Pancreas (tissue), 10 donors: Measurements from ENCODE around the gene NKAP. TPM values are rescaled to one million over a fixed set of nuclear protein-coding genes. Genes with fewer than 3 reads are reported as not detected.
A peak's percentile ranks its signal among the peaks of the same experiment; 100 is the strongest.

Experiments
- ATAC-seq, 4 donors: fragments of 200-7000 bp; cut with Tn5 transposase; one replicate each; pipeline versions ENCODE4 v1.8.0 to v1.9.1; 2020; ENCODE audit warnings: mild to moderate bottlenecking in 4 of 4, moderate library complexity in 4 of 4
- DNase-seq, 6 donors: peaks; one replicate each; pipeline ENCODE4 v3.0.0-alpha.2; 2020
- FAIRE-seq: peaks from 2 replicates; lab custom pipeline; 2012; peaks lifted over from hg19 to GRCh38; lab: Jason Lieb, UNC
- H3K27ac ChIP-seq, 4 donors: fragments of 200-600 bp; sonication (generic); 1 replicate in 3 of 4; 2 replicates in 1 of 4; pipeline versions ENCODE4 v1.5.0 to v1.8.0; 2020
- H3K27me3 ChIP-seq, 4 donors: fragments of 200-600 bp; one replicate each; pipeline ENCODE4 v1.8.0; 2021
- H3K36me3 ChIP-seq, 3 donors: fragments of 200-600 bp; sonication (generic) in 1 of 3; one replicate each; pipeline versions ENCODE4 v1.5.0 to v1.8.0; 2020 to 2021
- H3K4me1 ChIP-seq, 3 donors: fragments of 200-600 bp; one replicate each; pipeline ENCODE4 v1.8.0; 2021
- H3K4me3 ChIP-seq, 4 donors: fragments of 200-600 bp; sonication (generic) in 2 of 4; one replicate each; pipeline versions ENCODE4 v1.5.0 to v1.8.0; 2020 to 2021
- H3K9me3 ChIP-seq, 4 donors: fragments of 200-600 bp; one replicate each; pipeline ENCODE4 v1.8.0; 2021
- CTCF ChIP-seq, 4 donors: fragments of 200-600 bp; sonication (generic) in 3 of 4; IDR thresholded peaks; one replicate each; pipeline versions ENCODE4 v1.5.0 to v1.8.0; 2021; ENCODE audit warnings: antibody characterized with exemption in 4 of 4
- WGBS, 2 donors: extraction: QIAGEN DNeasy Blood & Tissue Kit; methylation state at CpG; one replicate each; pipeline ENCODE4 v1.1.7; 2013; 5-methylcytosine and 5-hydroxymethylcytosine counted together
- intact Hi-C, 3 donors: fragments of 100-400 bp; cut with DNase I; formaldehyde crosslinking; loops; one replicate each; pipeline versions ENCODE4 v1.11.1 to v1.14.2; 2022
- polyA plus RNA-seq, 2 donors: library from polyadenylated mRNA; stranded (reverse); fragments of 200-250 nt; gene quantifications; one replicate each; pipeline ENCODE4 v1.2.3, GENCODE V29; 2013
- total RNA-seq, 6 donors: library from RNA; stranded (reverse); fragmentation: NEBNext Ultra II Directional in 4 of 6; extraction: Animal tissue kit (Norgen Biotek cat#: 25700) in 4 of 6; gene quantifications; one replicate each; pipeline versions ENCODE4 v1.2.1 to v1.2.4, GENCODE V29; 2021 to 2023
- donor health status: healthy with polysubstance abuse.
- donor health status: DM: no; HTN: no; CAD: no; lungs with moderate emphysema.
- donor health status: DM: no; HTN: no; CAD: no.
- donor health status: control.
- donor health status: control.
- donor health status: Bipolar disorder and iron deficiency.
- donor health status: DM: yes; HTN: yes; CAD: no.
- donor health status: DM: no; HTN: no; CAD: no.
- donor health status: DM: no; HTN: no; CAD: no.
- donor health status: DM: yes; HTN: yes; CAD: no.

NKAP gene
- total and polyA plus RNA-seq, 8 donors = 2.0 to 5.5 (median 3.3) TPM

- Histone ChIP-seq H3K9me3 (no peaks in the 10 kb centered on the region), H3K4me3 (peak overlapping the region in 1 of 4 donors; percentile 22), H3K4me1 (no peaks in the 10 kb centered on the region), H3K27me3 (no peaks in the 10 kb centered on the region), H3K27ac (no peak overlapping the region), H3K36me3 (no peaks in the 10 kb centered on the region)
- WGBS, 2 donors = 5 to 41% methylated on average over 38 to 40 of the region's 40 CpGs
- DNase-seq = peak; percentile 33 to 76 (median 58)
- TF ChIP-seq CTCF (IDR thresholded peaks at IDR 0.05) = peak in 3 of 4 donors; percentile 13 to 32 (median 28)
- intact Hi-C loops = no loop called here
- peak; percentile 77 to 93 (median 85) for ATAC-seq
- no peak for FAIRE-seq
Observed at GRCh38 chrX:119887721-119888425, 55.7 kb downstream of the NKAP start.

GRCh38 chrX:119885554-119886428, 57.8 kb downstream of the NKAP start:
- ATAC-seq = peak in 1 of 4 donors; percentile 37
- peak; percentile 54 for FAIRE-seq

GRCh38 chrX:119880552-119881437, 62.8 kb downstream of the NKAP start:
- peak; percentile 31 to 52 (median 42) for TF ChIP-seq CTCF (IDR thresholded peaks at IDR 0.05)
- Histone ChIP-seq H3K4me1 (no peaks in the 10 kb centered on the region), H3K36me3 (no peaks in the 10 kb centered on the region), H3K27me3 (no peaks in the 10 kb centered on the region), H3K9me3 (no peaks in the 10 kb centered on the region), H3K27ac (no peak overlapping the region), H3K4me3 (no peak overlapping the region)
- DNase-seq (peak in 1 of 6 donors; percentile 35), ATAC-seq (peak; percentile 81 to 96 (median 92)), FAIRE-seq (no peak)
- intact Hi-C loops = no loop called here
- 39 to 50% methylated on average over 11 of the region's 11 CpGs for WGBS, 2 donors

More at GRCh38 chrX:119885554-119886428, 57.8 kb downstream of the NKAP start:
- intact Hi-C loops = no loop called here
- Histone ChIP-seq H3K9me3 (no peaks in the 10 kb centered on the region), H3K36me3 (no peaks in the 10 kb centered on the region), H3K4me1 (no peaks in the 10 kb centered on the region), H3K27ac (no peak overlapping the region), H3K4me3 (no peak overlapping the region), H3K27me3 (no peaks in the 10 kb centered on the region)
- no peak for DNase-seq
- WGBS, 2 donors = 68 to 74% methylated on average over 11 of the region's 11 CpGs
- no peak for TF ChIP-seq CTCF (IDR thresholded peaks at IDR 0.05)

GRCh38 chrX:119880076-119880475, 63.5 kb downstream of the NKAP start:
- Histone ChIP-seq H3K36me3 (no peaks in the 10 kb centered on the region), H3K4me1 (no peaks in the 10 kb centered on the region), H3K4me3 (no peak overlapping the region), H3K27me3 (no peaks in the 10 kb centered on the region), H3K27ac (no peak overlapping the region), H3K9me3 (no peaks in the 10 kb centered on the region)
- no peak for DNase-seq
- intact Hi-C loops = no loop called here
- TF ChIP-seq CTCF (IDR thresholded peaks at IDR 0.05) = no peak
- ATAC-seq = no peak
- no peak for FAIRE-seq
- 68 to 77% methylated on average over 5 of the region's 5 CpGs for WGBS, 2 donors
